SKM-1 treated with dmso at 0.1 percent for 144 hours (cell line): ENCODE data around the gene LIPF.
A peak's percentile ranks its signal among the peaks of the same experiment; 100 is the strongest.
"Not testable (repeated sequence)": the region's sequence is repeated elsewhere in the genome, so short reads cannot be mapped to it uniquely, and the experiment has no call there.

ENCODE experiments used
- DNase-seq: peaks from one replicate; lab custom pipeline; 2025; ENCODE audit not compliant: unreplicated experiment; lab: John Stamatoyannopoulos, UW

Gene LIPF, protein sequence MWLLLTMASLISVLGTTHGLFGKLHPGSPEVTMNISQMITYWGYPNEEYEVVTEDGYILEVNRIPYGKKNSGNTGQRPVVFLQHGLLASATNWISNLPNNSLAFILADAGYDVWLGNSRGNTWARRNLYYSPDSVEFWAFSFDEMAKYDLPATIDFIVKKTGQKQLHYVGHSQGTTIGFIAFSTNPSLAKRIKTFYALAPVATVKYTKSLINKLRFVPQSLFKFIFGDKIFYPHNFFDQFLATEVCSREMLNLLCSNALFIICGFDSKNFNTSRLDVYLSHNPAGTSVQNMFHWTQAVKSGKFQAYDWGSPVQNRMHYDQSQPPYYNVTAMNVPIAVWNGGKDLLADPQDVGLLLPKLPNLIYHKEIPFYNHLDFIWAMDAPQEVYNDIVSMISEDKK

DNA sequence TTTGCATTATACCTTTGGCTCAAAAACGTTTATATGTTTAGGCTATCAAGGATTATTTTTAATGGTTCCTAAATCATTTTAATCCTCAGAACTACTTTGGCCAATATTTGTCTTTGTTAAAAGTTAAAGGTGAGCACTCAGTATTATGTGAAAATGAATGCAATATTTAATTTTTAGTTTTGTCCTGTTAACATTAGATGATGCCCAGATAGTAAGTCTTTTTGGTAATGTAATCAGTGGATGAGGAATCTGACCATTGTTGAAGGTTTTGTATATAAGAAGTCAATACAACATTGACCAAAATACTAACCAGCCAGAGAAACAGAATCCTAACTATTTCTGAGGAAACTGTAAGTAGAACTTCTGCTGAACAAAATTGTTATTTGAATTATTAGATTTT lies at the start of gene LIPF:
TSS of gene LIPF (plus strand) at position 301 of the 400 bp plus-strand sequence. CDS start 2,856 bp downstream, outside the sequence.
- no peak for DNase-seq

DNA sequence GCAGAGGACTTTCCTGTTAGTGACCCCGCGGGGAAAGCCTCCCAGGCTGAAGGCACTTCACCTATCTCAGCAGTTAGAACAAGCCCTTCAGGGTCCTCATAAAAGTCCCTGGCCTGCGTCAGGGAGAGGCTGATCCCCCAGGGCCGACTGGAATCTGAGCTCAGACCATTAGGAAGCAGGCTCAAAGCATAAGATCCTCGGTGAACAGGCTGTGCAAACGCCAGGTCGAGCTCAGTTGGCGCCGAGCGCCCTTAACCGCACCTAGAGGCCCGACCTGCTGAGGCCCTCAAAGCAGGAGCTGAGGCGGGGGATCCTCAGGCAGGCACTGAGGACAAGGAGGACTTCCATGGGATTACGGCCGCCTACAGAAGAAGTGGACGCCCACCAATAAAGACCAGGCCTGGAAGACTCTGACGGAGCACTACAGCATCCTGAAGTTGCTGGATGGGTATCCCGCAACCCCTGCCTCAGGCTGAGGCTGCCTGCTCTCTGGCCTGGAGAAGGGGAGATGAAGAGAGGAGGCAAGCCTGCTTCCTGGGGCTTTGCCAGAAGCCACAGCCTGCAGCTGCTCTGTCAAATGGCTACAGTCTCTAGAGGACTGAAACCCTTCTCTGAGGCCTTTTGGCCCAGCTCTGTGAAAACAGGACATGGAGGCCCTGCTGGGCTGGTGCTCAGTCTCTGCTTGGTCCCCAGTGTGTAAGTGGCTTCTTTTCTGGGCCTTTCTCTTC lies 47.8 kb upstream of the LIPF start:
- DNase-seq: no peak

DNA sequence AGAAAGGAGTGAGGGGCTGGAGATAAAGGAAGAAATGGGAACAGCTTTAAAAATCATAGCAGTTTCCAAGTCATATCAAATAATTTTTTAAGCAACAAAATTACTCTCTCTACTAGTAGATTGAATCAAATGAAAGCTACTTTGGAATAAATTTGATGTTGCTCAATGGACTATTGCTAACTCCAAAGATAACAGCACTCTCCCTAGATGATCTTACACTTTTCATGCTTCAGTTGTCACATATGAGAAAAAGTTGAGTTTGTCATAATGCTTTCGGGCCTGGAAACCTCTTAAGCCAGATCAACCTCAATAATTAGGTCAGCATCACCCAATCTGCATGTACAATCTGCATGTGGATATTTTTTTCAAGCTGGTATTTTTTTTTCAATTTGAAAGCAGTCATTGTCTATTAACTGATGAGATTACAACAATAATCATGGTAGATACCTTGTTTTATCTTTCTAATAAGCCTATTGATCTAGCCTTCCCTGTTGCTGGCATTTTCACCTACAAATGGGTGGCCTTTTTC lies 46.4 kb upstream of the LIPF start:
- DNase-seq: no peak

DNA sequence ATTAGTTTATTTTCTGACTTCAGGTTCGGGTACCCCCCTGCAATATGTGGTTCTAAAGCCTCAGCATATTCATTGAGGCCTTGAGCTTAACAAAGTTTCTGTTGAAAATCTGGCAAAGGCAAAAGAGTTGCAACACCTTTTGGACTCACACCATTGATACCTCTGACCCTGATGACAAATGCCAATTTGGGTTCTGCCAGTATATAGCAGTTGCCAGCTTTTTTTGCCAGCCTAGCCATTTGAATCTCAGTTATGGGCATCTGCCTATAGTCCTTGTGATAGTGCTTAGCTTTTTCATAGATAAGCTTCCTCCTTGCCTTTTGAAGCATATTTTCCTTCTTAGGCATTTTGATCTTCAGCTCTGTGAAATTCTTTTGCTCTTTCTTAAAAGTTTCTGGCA lies 45.7 kb upstream of the LIPF start:
- DNase-seq: no peak

DNA sequence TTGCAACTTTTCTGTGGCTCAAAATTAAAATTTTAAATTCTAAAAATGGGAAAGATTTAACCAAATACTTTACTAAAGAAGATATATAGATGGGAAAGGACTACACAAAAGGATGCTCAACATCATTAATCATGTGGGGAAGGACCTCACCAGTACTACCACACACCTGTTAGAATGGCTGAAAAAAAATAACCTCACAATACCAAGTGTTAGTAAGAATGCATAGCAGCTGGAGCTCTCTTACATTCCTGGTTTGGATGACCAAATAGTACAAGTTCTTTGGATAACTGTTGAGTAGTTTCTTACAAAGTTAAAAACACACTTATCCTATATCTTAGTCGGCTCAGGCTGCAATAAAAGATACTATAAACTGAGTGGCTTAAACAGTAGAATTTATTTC lies 43.8 kb upstream of the LIPF start:
- DNase-seq: no peak

DNA sequence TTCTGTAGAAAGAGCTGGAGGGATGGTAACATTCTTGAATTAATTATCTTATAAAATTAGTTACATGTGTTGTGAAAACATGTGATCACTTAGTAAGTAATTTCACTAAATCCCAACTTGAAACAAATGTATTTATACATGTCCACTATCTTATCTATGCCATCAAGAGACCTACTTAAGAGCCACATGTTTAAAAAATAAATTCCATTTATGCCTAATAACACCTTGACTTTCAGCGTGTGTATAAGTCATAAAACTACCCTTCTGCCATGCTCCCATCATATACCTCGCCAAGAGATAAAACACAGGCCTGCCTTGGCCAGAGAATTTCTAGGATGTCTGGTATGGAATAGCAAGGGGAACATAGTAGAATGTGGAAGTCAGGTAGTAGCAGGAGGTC lies 40.4 kb upstream of the LIPF start:
- no peak for DNase-seq

DNA sequence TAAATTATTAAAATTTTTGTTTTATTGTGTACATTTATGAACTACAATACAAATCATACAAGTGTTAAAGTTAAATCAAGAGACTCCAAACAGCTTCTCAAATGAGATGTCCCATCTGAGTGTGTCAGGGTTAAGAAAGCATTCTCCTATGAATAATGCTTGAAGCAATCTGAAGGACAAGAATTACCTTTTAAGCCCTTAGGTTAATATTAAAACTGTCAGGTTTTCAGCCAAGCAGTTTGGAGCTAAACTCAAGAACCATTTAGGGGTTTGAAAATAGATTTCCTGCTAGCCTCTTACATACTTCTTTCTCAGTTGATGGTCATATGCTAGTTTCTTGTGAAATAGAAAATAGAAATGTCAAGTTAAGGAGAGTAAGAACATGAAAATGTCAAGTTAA lies 39.4 kb upstream of the LIPF start:
- DNase-seq: no peak

DNA sequence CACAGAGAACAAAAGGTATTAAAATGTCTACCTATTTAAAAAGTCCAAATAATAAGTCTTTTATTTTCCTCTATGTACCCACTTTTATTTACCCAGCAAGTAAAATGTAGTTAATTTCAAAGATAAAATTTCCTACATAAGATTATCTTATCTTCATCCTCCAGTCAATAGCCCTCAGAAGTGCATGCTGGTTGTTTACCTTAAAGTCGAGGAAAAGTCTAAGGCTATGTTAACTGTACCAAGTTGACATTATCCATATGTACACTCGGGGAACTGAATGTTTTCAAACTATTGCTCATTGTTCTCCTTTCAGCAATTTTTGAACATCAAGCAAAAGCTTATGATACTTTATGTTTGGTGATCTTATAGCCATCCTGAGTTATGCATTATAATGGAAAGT lies 24.1 kb upstream of the LIPF start:
- no peak for DNase-seq

DNA sequence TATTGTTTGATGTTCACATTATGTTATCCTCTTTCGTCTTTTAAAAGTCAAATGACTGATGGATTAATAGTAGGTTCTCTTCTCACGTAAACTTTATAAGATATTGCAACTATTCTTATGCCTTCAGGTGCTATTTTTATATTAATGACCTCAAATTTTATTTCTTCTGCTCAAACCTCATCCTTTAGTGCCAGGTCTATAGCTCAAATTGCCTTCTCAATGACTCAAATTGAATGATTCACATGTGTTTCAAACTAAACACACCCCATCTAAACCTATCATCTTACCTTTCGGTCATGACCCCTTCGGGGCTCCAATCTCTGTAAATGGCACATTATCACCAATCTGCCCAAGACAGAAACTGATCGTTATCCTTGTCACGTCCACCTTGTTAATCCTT lies 22.0 kb upstream of the LIPF start:
- no peak for DNase-seq

DNA sequence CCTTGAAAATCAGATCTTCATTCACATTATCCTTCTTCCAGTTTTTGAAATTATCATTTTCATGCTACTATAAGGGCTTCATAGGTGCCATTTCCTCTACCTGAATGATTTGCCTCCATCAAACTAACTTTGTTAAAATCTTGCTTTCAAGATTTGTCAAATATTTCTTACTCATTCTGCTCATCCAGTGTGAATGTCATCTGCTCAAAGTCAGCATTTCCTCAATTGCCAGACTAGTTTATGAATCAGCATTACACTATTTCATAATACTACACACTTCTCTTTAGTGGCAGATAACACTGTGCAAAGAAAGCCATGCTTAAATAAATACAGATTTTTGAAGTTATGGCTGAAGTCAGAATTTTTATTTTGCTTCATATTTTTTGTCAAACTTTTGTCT lies 21.3 kb upstream of the LIPF start:
- peak; percentile 68 for DNase-seq

DNA sequence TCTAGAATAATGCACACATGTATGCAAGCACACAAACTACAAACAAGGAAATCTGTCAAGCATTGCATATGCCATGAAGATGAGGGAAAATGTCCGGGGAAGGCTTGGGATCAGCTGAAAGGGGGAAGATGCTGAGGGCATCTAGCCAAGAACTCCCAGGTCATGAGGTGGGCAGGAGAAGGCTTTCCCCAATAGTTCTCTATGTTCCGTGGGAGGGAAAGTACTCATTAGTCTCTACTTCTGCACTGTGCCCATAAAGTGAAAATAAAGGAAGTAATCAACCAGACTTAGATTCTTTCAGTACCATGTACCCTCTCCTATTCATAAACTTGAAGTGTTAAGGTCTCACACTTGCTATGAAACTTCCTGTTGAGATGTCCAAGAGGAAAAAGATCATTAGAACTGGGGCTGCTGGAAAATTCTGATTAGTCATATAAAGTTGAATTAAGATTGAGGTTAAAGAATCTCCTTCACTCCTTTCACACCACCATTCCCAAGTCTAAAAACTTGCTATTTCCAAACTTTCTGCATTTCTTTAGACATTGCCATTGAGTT lies 17.1 kb upstream of the LIPF start:
- no peak for DNase-seq

DNA sequence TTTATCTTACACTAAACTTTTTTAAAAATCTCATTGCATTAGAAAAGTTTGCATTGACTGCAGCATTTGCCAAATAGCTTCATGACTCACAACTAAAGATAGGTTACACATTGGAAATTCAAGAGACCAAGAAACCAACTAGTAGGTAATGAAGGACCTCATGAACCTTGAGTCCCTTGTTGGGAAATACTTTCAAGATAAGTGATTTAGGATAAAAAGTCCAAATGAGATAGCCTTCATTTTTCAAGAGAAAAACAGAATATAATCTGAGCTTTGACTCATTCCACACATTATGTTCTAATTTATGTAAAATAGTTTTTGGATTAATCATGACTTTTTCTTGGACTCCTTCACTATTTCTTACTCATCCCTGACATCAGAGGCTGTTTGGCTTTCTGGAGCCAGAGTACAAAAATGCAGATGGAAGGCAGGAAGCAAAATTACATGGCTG lies 13.1 kb upstream of the LIPF start:
- no peak for DNase-seq

DNA sequence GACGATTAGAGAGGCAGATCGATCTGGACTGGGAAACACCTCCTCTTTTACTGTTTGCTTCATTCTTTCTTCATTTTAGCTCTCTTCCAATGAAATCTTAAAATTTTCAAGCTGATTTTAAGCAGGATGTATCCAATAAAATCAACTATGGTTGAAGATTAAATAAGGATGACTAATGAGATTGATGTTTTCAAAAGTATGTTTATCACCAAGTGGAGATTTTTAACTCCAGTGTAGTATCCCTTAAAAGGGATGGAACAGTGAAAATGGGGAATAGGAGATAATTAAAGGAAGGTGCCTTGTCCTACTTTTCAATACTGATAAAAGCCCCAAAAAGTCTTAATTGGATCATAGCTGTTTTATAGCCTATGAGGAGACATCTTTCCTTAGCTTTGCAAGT lies 11.6 kb upstream of the LIPF start:
- DNase-seq: no peak

DNA sequence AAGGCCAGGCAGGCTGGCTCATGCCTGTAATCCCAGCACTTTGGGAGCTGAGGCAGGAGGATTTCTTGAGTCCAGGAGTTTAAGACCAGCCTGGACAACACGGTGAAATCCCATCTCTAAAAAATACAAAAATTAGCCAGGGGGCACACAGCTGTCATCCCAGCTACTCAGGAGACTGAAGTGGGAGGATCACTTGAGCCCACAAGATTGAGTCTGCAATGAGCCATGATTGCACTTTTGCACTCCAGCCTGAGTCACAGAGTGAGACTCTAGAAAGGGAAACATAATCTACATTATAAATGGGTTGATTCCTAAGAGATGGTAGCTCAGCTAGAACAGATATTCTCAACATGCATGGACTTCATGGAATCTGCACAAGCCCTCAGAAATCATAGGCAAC lies 6.3 kb upstream of the LIPF start:
- DNase-seq: no peak

DNA sequence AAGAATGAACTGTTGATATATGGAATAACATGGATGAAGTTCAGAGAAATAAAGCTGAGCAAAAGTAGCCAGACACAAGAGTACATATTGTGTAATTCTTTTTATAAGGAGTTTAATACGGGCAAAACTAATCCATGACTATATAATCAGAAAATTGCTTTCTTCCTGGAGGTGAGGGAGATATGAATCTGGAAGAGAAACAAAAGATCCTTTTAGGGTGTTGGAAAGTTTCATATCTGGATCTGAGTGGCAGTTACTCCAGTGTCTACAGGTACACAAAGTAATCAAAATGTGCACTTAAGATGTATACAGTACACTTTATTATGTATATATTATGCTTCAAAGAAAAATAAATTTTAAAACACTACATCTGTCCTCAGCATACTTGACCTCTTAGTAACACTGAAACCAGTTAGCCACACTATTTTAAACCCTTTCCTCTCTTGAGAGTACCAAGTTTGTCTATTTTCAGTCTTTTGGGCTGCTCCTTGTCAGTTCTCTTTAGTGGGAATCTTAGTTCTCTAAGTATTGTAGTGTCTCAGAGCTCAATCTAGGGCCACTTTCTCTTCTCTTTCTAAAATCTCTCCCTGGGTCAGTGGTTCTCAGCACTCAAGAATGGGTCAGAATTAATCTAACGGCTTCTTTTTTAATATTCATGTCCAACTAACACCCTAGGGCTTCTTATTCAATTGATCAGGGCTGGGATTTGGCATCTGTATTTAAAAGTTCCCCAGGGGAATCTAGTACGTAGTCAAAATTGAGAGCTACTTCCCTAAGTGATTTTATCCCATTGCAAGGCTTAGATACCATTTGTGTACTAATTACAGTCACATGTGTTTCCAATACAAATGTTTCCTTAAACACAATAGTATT lies 4.3 kb upstream of the LIPF start:
- no peak for DNase-seq

DNA sequence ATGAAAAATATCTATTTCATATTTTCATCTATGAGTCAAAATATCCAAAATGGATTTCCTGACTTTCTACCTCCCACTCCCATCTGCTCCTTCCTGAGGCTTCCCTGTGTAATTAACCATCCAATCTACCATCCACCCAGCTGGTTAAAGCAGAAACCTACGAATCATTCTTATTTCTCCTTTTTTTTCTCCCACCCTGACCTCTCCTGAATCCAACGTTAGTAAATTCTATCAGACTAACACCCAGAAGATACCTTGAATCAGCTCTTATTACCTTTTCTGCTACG lies 3.7 kb upstream of the LIPF start:
- DNase-seq: no peak

DNA sequence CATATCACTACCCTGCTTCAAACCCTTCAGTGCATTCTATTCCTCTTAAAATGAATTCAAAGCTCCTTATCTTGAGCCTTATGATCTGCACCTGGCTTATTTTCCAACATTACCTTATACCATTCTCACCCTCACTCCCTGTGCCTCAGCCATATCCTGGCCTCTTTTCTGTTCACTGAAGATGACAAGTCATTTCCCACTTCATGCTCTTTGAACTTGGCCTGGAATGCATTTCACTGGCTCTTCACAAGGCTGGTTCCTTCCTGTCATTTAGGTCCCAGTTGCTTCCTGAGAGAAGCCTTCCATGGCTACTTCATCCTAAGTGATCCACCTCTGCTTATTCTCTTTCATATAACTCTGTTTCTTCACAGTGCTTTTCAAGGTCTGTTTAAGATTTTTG lies 3.2 kb upstream of the LIPF start:
- DNase-seq: no peak

DNA sequence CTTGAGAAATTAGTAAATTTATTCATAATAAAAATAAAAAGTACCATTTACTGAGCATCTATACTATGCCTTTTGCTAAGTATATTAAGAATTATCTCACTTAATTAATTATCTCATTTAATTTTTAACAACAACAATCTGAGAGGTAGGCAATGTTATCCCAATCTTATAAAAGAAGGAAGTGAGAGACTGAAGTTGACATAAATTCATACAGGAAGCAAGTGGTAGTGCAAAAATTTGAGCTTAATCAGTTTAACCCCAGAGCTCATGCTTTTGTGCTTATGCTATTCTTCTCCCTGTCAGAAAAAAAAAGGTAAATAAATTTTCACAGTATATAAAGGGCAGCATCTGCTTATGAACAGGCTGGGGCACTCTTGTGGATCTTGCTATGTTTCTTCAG lies 2.7 kb upstream of the LIPF start:
- DNase-seq: no peak

DNA sequence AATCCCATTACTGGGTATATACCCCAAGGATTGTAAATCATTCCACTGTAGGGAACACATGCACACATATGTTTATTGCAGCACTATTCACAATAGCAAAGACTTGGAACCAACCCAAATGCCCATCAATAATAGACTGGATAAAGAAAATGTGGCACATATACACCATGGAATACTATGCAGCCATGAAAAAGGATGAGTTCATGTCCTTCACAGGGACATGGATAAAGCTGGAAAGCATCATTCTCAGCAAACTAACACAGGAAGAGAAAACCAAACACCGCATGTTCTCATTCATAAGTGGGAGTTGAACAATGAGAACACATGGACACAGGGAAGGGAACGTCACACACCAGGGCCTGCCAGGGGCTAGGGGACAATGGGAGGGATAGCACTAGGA lies 1.1 kb upstream of the LIPF start:
- DNase-seq: not testable (repeated sequence)

DNA sequence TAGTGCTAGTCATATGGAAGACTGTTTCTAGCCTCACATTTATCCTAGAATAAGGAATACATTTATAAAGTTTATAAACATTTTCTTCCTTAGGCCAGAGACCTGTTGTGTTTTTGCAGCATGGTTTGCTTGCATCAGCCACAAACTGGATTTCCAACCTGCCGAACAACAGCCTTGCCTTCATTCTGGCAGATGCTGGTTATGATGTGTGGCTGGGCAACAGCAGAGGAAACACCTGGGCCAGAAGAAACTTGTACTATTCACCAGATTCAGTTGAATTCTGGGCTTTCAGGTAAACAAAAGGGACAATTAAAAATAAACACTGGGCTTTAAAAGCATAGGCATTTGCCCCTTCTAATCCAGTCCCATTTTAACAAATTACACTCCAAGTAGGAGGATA lies 4.2 kb downstream of the LIPF start:
- DNase-seq: no peak

DNA sequence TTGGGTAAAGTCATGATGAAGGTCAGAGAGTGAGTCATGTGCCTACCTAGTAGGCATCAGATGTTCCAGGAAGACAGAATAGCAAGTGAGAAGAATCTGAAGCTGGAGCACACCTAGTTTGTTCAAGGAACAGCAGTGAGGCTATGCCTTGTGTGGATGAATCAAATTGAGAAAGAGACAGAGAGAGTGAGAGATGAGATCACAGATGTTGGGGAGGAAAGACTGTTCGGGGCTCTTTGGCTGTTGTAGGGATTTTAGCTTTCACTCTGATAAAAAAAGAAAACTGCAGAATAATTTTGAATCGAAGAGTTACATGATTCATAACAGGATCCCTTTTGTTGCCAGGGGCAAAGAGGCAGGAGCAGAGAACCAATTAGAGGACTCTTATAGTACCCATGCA lies 6.3 kb downstream of the LIPF start:
- no peak for DNase-seq
